GM12878 (cell line): Measurements from ENCODE around the gene DCP1A.

Experiments
- BACH1 ChIP-seq: fragments of 450-650 bp; IDR thresholded peaks from 2 replicates; pipeline ENCODE4 v1.6.1; 2017; ENCODE audit warnings: mild to moderate bottlenecking, borderline replicate concordance
- BHLHE40 ChIP-seq, 2 experiments: fragments of 450-650 bp in 1 of 2; IDR thresholded peaks; 2 replicates each; pipeline ENCODE4 v1.6.1; 2011 to 2017; ENCODE audit warnings: low read depth in 2 of 2, borderline replicate concordance in 1 of 2, improper control_type of control experiment in 1 of 2, low read length in 1 of 2, mild to moderate bottlenecking in 1 of 2
- CTCF ChIP-seq, 3 experiments: IDR thresholded peaks in 2 of 3; conservative IDR thresholded peaks in 1 of 3; 2 replicates each; pipeline ENCODE4 v1.5.1; 2011; ENCODE audit warnings: low read depth in 3 of 3, low read length in 3 of 3, mild to moderate bottlenecking in 3 of 3, control low read depth in 2 of 3, moderate library complexity in 2 of 3, inconsistent platforms in 1 of 3, mixed read lengths in 1 of 3; ENCODE audit not compliant: control insufficient read depth in 2 of 3, insufficient read depth in 1 of 3; ENCODE audit errors: extremely low read depth in 1 of 3
- EP300 ChIP-seq, 2 experiments: fragments of 150-350 bp in 1 of 2; IDR thresholded peaks; 2 replicates each; pipeline ENCODE4 v1.6.1; 2011 to 2012; ENCODE audit warnings: low read depth in 2 of 2, low read length in 2 of 2, borderline replicate concordance in 1 of 2, improper control_type of control experiment in 1 of 2, inconsistent platforms in 1 of 2; ENCODE audit not compliant: control insufficient read depth in 1 of 2
- JUND ChIP-seq: IDR thresholded peaks from 2 replicates; pipeline ENCODE4 v1.6.1; 2012; ENCODE audit warnings: low read depth, mild to moderate bottlenecking, low read length, improper control_type of control experiment, moderate library complexity
- KDM1A ChIP-seq: fragments of 200-600 bp; sonication (generic); IDR thresholded peaks from 2 replicates; pipeline ENCODE4 v1.6.1; 2016; ENCODE audit warnings: borderline replicate concordance
- POLR2AphosphoS5 ChIP-seq: IDR thresholded peaks from 2 replicates; pipeline ENCODE4 v1.6.1; 2011; ENCODE audit warnings: mild to moderate bottlenecking, low read length, inconsistent platforms
- RAD21 ChIP-seq: IDR thresholded peaks from 2 replicates; pipeline ENCODE4 v1.6.1; 2011; ENCODE audit warnings: mild to moderate bottlenecking, low read depth, low read length, moderate library complexity; ENCODE audit not compliant: insufficient read depth
- SMAD1 ChIP-seq: fragments of 450-650 bp; IDR thresholded peaks from 2 replicates; pipeline ENCODE4 v1.6.1; 2018; ENCODE audit warnings: mild to moderate bottlenecking, low read depth; ENCODE audit not compliant: partially characterized antibody
- SMC3 ChIP-seq: IDR thresholded peaks from 2 replicates; pipeline ENCODE4 v1.6.1; 2011; ENCODE audit warnings: low read length, improper control_type of control experiment, borderline replicate concordance
- TARDBP ChIP-seq: IDR thresholded peaks from 2 replicates; pipeline ENCODE4 v1.6.1; 2016; ENCODE audit warnings: borderline replicate concordance
- ZBTB40 ChIP-seq: fragments of 450-650 bp; IDR thresholded peaks from 2 replicates; pipeline ENCODE4 v1.6.1; 2016; ENCODE audit warnings: mild to moderate bottlenecking, moderate library complexity, borderline replicate concordance
- TF ChIP-seq, protein P1 (sequence below): IDR thresholded peaks from 2 replicates; pipeline ENCODE4 v1.6.1; 2011; ENCODE audit warnings: low read depth, mild to moderate bottlenecking, low read length, moderate library complexity, borderline replicate concordance; ENCODE audit errors: extremely low read depth
- TF ChIP-seq, protein P2 (sequence below): fragments of 450-650 bp; IDR thresholded peaks from 2 replicates; pipeline ENCODE4 v1.6.1; 2017; ENCODE audit warnings: mild to moderate bottlenecking

DNA sequence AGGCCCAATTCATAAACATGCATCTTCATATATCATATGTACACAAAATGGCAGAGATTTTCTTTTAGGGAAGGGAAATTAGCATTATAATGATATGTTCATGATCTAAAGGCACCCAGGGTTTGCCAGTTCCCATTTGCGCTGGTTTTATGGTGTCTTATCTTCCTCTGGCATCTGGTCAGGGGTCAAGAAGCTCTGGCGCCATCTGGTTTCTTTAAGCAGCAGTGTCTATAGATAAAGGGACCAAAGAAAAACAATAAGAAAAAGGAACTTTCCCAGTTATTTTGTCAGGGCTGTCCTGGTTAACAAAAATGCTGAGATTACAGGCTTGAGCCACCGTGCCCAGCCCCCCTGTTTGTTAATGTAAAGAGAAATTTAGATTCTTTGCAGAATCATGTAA is 3.3 kb upstream of the DCP1A start:
- TF ChIP-seq EP300 (IDR thresholded peaks at IDR 0.05; ENCODE audit: borderline replicate concordance in 1 of 2, control insufficient read depth in 1 of 2, low read depth in 2 of 2, low read length in 2 of 2) (no peak), TARDBP (no peak), POLR2AphosphoS5 (no peak), JUND (no peak), CTCF (IDR thresholded peaks at IDR 0.05 in 2 of 3, conservative IDR thresholded peaks at IDR 0.05 in 1 of 3; ENCODE audit: control insufficient read depth in 2 of 3, extremely low read depth in 1 of 3, insufficient read depth in 1 of 3, low read depth in 3 of 3, low read length in 3 of 3) (peak; percentile 26 to 50 (median 36); a peak in 4 of 6 replicates), SMAD1 (no peak), BACH1 (no peak), RAD21 (peak; percentile 52), BHLHE40 (IDR thresholded peaks at IDR 0.05; ENCODE audit: borderline replicate concordance in 1 of 2, low read depth in 2 of 2, low read length in 1 of 2) (no peak), SMC3 (peak; percentile 50; the same call in 1 of the 2 replicates), KDM1A (no peak), ZBTB40 (no peak)
- TF ChIP-seq, protein P1, sequence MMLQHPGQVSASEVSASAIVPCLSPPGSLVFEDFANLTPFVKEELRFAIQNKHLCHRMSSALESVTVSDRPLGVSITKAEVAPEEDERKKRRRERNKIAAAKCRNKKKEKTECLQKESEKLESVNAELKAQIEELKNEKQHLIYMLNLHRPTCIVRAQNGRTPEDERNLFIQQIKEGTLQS = no peak
- TF ChIP-seq, protein P2, sequence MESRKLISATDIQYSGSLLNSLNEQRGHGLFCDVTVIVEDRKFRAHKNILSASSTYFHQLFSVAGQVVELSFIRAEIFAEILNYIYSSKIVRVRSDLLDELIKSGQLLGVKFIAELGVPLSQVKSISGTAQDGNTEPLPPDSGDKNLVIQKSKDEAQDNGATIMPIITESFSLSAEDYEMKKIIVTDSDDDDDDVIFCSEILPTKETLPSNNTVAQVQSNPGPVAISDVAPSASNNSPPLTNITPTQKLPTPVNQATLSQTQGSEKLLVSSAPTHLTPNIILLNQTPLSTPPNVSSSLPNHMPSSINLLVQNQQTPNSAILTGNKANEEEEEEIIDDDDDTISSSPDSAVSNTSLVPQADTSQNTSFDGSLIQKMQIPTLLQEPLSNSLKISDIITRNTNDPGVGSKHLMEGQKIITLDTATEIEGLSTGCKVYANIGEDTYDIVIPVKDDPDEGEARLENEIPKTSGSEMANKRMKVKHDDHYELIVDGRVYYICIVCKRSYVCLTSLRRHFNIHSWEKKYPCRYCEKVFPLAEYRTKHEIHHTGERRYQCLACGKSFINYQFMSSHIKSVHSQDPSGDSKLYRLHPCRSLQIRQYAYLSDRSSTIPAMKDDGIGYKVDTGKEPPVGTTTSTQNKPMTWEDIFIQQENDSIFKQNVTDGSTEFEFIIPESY = no peak
